B cell (primary cell): ENCODE results near the gene CCDC146. TPM values are rescaled to one million over a fixed set of nuclear protein-coding genes. Genes with fewer than 3 reads are reported as not detected.

Experiments
- ATAC-seq: fragments of 200-7000 bp; cut with Tn5 transposase; one replicate; pipeline ENCODE4 v1.10.0; 2021; ENCODE audit warnings: low read depth, mild to moderate bottlenecking, moderate number of reproducible peaks, moderate library complexity
- CTCF ChIA-PET: fragments of 350-600 bp; sonication (Branson Sonifier 250); formaldehyde crosslinking; loops from one replicate; lab custom pipeline; 2021; ENCODE audit warnings: antibody characterized with exemption, inconsistent platforms; lab: Charles Lee
- POLR2A ChIA-PET: fragments of 350-600 bp; sonication (Branson Sonifier 250); formaldehyde crosslinking; loops from one replicate; lab custom pipeline; 2021; ENCODE audit warnings: antibody characterized with exemption; lab: Charles Lee
- DNase-seq: peaks from one replicate; pipeline ENCODE4 v3.0.0; 2013
- H2AFZ ChIP-seq: 2 replicates; pipeline ENCODE4 v1.6.1; 2012; ENCODE audit warnings: mild to moderate bottlenecking, low read depth, low read length; ENCODE audit not compliant: insufficient read depth, poor library complexity, severe bottlenecking
- H3K27ac ChIP-seq, 2 donors: 1 replicate in 1 of 2; 2 replicates in 1 of 2; pipeline ENCODE4 v1.5.1; 2012 to 2013; ENCODE audit warnings: low read length in 2 of 2, mild to moderate bottlenecking in 2 of 2, moderate library complexity in 1 of 2
- H3K27me3 ChIP-seq, 4 experiments: fragments of 200-600 bp in 1 of 4; sonication (generic) in 1 of 4; replicated peaks in 1 of 4; 1 replicate in 2 of 4; 2 replicates in 2 of 4; pipeline versions ENCODE4 v1.6.1 to v1.7.0; 2013 to 2016; ENCODE audit warnings: low read length in 3 of 4, mild to moderate bottlenecking in 2 of 4, mixed read lengths in 1 of 4, moderate library complexity in 1 of 4; ENCODE audit not compliant: insufficient read depth in 4 of 4, control insufficient read depth in 3 of 4; ENCODE audit errors: control extremely low read depth in 1 of 4
- H3K36me3 ChIP-seq, 2 experiments: replicated peaks in 1 of 2; 1 replicate in 1 of 2; 2 replicates in 1 of 2; pipeline versions ENCODE4 v1.6.1 to v1.7.1; 2013; ENCODE audit warnings: low read length in 1 of 2; ENCODE audit not compliant: insufficient read depth in 2 of 2, control insufficient read depth in 1 of 2; ENCODE audit errors: control extremely low read depth in 1 of 2, extremely low read depth in 1 of 2
- H3K4me1 ChIP-seq, 2 donors: fragments of 200-600 bp in 1 of 2; sonication (generic) in 1 of 2; 1 replicate in 1 of 2; 2 replicates in 1 of 2; pipeline versions ENCODE4 v1.5.1 to v1.6.1; 2013 to 2017; ENCODE audit warnings: low read length in 2 of 2; ENCODE audit not compliant: control insufficient read depth in 2 of 2, insufficient read depth in 2 of 2
- H3K4me2 ChIP-seq: replicated peaks from 2 replicates; pipeline ENCODE3; 2012; ENCODE audit warnings: mild to moderate bottlenecking, low read depth, low read length; ENCODE audit not compliant: poor library complexity, severe bottlenecking
- H3K4me3 ChIP-seq, 5 experiments: fragments of 200-600 bp in 1 of 5; sonication (generic) in 1 of 5; 1 replicate in 3 of 5; 2 replicates in 2 of 5; pipeline versions ENCODE4 v1.5.1 to v1.7.0; 2011 to 2016; ENCODE audit warnings: low read length in 4 of 5, mild to moderate bottlenecking in 4 of 5, low read depth in 2 of 5, control low read depth in 1 of 5, moderate library complexity in 1 of 5; ENCODE audit not compliant: insufficient read depth in 1 of 5; ENCODE audit errors: control extremely low read depth in 1 of 5, extremely low read depth in 1 of 5
- H3K79me2 ChIP-seq: fragments of 200-600 bp; sonication (generic); one replicate; pipeline ENCODE4 v1.6.0; 2016; ENCODE audit warnings: low read length; ENCODE audit not compliant: control insufficient read depth, insufficient read depth
- H3K9ac ChIP-seq: fragments of 200-600 bp; sonication (generic); 2 replicates; pipeline ENCODE4 v1.6.1; 2017; ENCODE audit warnings: mild to moderate bottlenecking, low read length, moderate library complexity
- H3K9me3 ChIP-seq, 3 donors: one replicate each; pipeline versions ENCODE4 v1.6.1 to v1.7.1; 2013; ENCODE audit warnings: low read length in 2 of 3; ENCODE audit not compliant: control insufficient read depth in 2 of 3, insufficient read depth in 1 of 3; ENCODE audit errors: control extremely low read depth in 1 of 3
- H4K20me1 ChIP-seq: 2 replicates; pipeline ENCODE4 v1.6.0; 2012; ENCODE audit warnings: mild to moderate bottlenecking, low read length; ENCODE audit not compliant: insufficient read depth, control insufficient read depth, poor library complexity, severe bottlenecking
- H3K27ac Mint-ChIP-seq: one replicate; pipeline ENCODE4 v1.8.0; 2021; ENCODE audit warnings: mixed read lengths
- H3K27me3 Mint-ChIP-seq: one replicate; pipeline ENCODE4 v1.8.0; 2021; ENCODE audit warnings: mixed read lengths
- H3K4me1 Mint-ChIP-seq: one replicate; pipeline ENCODE4 v1.8.0; 2021; ENCODE audit warnings: mixed read lengths
- H3K4me3 Mint-ChIP-seq: one replicate; pipeline ENCODE4 v1.8.0; 2021; ENCODE audit warnings: mixed read lengths
- H3K9me3 Mint-ChIP-seq: one replicate; pipeline ENCODE4 v1.8.0; 2022; ENCODE audit warnings: mixed read lengths; ENCODE audit not compliant: insufficient read depth
- CTCF ChIP-seq: fragments of 200-600 bp; IDR thresholded peaks from one replicate; pipeline ENCODE4 v1.8.0; 2022; ENCODE audit warnings: antibody characterized with exemption, mild to moderate bottlenecking
- EZH2 ChIP-seq: IDR thresholded peaks from 2 replicates; pipeline ENCODE4 v1.6.1; 2012; ENCODE audit warnings: borderline replicate concordance, low read depth, mild to moderate bottlenecking, moderate library complexity, low read length; ENCODE audit not compliant: insufficient read depth, poor library complexity, severe bottlenecking
- WGBS: methylation state at CpG from one replicate; pipeline ENCODE4 v1.1.5; 2013; ENCODE audit warnings: missing lambda C conversion rate; ENCODE audit not compliant: insufficient coverage; 5-methylcytosine and 5-hydroxymethylcytosine counted together
- intact Hi-C: fragments of 100-400 bp; cut with micrococcal nuclease; formaldehyde crosslinking; loops from one replicate; pipeline ENCODE4 v1.10.0; 2022
- polyA plus RNA-seq: library from polyadenylated mRNA; depleted of rRNA; stranded (reverse); fragments of >200 nt; gene quantifications from 2 replicates; pipeline ENCODE4 v1.2.3, GENCODE V29; 2012
- total RNA-seq, 2 donors: library from RNA; stranded (reverse); fragments of 120-200 nt in 1 of 2; gene quantifications; 1 replicate in 1 of 2; 2 replicates in 1 of 2; pipeline versions ENCODE4 v1.2.3 to v1.2.4, GENCODE V29; 2013 to 2022

CCDC146 gene
- total and polyA plus RNA-seq, 2 donors (not counting 1 experiment from before 2014, with no cell fraction given) = 5.6 to 8.5 TPM

DNA sequence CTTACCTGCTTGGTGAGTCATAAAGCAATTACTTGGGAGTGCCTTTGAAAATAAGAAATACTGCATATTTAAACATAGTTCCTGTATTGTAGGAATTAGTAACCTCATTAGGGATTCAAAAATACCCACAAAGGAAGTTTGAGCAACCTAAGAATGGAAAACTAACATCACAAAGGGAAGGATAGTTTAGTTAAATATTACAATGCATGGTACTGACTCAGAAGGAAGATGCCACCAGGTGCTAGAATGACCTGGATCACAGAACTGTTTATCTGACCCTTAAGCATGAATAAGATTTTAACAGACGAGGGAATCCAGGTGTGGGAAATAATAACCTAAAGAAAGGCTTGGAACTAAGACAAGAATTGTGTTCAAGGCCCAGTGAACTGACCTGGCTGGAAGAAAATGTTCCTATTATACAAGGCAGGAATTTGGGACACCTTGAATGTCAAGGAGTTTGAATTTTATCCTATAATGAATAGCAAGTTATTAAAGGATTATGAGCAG is 187.4 kb downstream of the CCDC146 start:
- H3K27ac Mint-ChIP-seq = no peak overlapping the region
- no peak for TF ChIP-seq CTCF
- no peak for TF ChIP-seq EZH2
- Histone ChIP-seq H3K79me2 (no peaks in the 10 kb centered on the region), H3K9me3 (peaks cover 0 to 14% (median 0%) of the 10 kb centered on the region in 3 donors), H3K4me1 (no peaks in the 10 kb centered on the region), H3K4me3 (no peak overlapping the region), H3K27ac (no peak overlapping the region), H2AFZ (no peak overlapping the region), H3K4me2 (no peak overlapping the region), H3K36me3 (peaks cover 0 to 47% of the 10 kb centered on the region in 2 experiments), H4K20me1 (peaks cover 6% of the 10 kb centered on the region), H3K27me3 (no peaks in the 10 kb centered on the region), H3K9ac (no peak overlapping the region)
- POLR2A ChIA-PET = no interaction called here
- no peak for ATAC-seq
- no peaks in the 10 kb centered on the region for H3K9me3 Mint-ChIP-seq
- no peaks in the 10 kb centered on the region for H3K4me1 Mint-ChIP-seq
- WGBS = 100% methylated on average over 1 of the region's 1 CpG
- no peaks in the 10 kb centered on the region for H3K27me3 Mint-ChIP-seq
- intact Hi-C loops = no loop called here
- DNase-seq = no peak
- H3K4me3 Mint-ChIP-seq = no peak overlapping the region
- CTCF ChIA-PET = interaction anchor here (2.6 kb wide), 1 partner anchor 22 kb away, joined by 9 read pairs; no protein-coding TSS in a partner anchor

GRCh38 chr7:77310982-77311381 is 188.6 kb downstream of the CCDC146 start:
- TF ChIP-seq EZH2 = no peak
- TF ChIP-seq CTCF = no peak
- Histone ChIP-seq H3K9ac (no peak overlapping the region), H3K27me3 (no peaks in the 10 kb centered on the region), H3K4me1 (no peaks in the 10 kb centered on the region), H3K27ac (no peak overlapping the region), H3K9me3 (peaks cover 0 to 8% (median 0%) of the 10 kb centered on the region in 3 donors), H3K36me3 (peaks cover 1 to 59% of the 10 kb centered on the region in 2 experiments), H4K20me1 (peaks cover 6% of the 10 kb centered on the region), H2AFZ (no peak overlapping the region), H3K4me2 (no peak overlapping the region), H3K4me3 (no peak overlapping the region), H3K79me2 (no peaks in the 10 kb centered on the region)
- Mint-ChIP-seq H3K4me1 (no peaks in the 10 kb centered on the region), H3K9me3 (no peaks in the 10 kb centered on the region), H3K27ac (no peak overlapping the region), H3K27me3 (no peaks in the 10 kb centered on the region), H3K4me3 (no peak overlapping the region)
- 100% methylated on average over 1 of the region's 5 CpGs for WGBS
- DNase-seq (no peak), ATAC-seq (no peak)
- ChIA-PET CTCF (interaction anchor here (2.6 kb wide), 1 partner anchor 21 kb away, joined by 9 read pairs; no protein-coding TSS in a partner anchor), POLR2A (interaction anchor here (0.6 kb wide), 1 partner anchor 97 kb away, joined by 9 read pairs; no protein-coding TSS in a partner anchor)
- intact Hi-C loops = no loop called here
